ENCODE data around the gene GFRA1.

Gene GFRA1

DNA sequence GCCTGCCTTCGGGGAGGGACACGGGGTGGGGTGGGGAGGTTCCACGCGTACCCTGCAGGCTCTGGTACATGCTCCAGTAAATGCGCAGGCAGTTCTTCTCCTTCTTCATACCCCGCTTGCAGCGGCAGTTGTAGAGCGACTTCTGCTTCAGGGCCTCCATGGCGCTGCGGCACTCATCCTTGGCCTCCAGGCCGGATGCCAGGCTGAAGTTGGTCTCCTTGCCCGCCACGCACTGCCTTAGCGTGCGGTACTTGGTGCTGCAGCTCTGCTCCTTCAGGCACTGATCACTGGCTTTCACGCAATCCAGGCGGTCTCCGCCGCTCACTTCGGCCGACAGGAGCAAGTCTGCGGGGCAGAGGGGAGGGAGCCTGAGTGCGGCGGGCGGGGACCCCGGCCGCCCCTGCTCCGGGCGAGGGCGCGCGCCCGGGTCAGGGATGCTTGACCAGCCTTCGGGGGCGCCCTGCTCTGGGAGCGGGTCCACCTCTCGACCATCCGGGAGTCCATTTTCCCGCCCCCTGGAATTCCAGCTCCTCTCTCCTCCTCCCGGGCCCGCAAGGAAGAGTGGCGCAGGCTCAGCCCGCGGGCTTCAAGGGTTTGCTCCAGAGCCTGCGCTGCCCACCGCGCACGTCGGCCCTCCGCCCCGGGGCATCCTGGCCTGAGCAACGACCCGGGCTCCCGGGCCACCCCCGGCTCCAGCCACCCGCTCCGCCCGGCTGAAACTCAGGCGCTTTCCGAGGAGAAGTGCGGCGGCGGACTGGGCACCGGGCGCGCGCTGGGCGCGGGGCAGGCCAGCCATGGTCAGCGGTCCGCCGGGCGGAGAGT, 2.0 kb downstream of the GFRA1 start:
- no peak for DNase-seq

DNA sequence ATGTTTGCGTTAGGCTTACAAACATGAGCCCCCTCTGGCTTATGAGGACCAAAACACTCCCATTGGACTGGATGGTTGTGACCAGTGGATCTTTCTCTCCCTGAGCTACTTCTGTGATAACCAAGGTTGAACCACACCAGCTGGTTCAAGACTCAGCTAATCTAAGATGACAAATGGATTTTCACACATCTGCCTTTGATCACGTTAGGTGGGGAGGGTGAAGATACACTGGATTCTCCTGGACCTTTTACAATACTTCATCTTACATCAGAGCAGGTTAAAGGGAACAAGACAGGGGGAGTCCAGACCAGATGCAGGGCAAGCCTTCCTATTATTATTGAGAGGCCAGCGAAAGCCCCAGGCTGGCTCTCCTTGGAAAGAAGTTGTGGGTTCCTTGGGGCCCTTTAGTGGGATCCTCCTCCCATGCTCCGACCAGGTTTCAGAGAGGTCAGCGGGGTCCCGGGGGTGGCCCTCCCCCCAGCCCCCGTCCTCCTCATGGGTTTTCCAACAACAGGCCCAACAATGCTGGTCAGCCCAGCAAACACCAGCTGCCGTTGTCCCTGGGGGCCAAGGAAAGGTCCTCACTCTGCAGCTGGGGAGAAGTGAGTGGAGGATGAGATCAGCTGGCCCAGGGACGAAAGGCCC, 2.8 kb downstream of the GFRA1 start:
- no peak for DNase-seq

DNA sequence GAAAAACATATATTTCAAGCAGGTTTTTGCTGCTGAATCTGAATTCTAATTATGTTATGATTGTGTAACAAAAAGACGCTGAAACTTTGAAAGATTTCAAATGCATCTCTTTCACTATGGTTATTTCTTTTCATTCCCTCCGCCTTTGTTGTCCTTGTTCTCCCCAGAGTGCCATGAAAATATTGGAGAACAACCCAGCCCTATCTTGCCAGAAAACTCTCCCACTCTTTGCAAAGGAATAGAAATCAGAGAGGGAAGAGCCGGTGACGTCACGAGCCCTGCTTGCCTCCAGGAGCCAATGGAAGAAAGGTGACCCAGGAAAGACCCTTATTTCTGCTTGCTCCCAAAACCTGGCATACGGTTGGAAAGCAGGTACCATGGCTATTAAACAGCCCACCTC, 3.4 kb downstream of the GFRA1 start:
- DNase-seq = no peak

DNA sequence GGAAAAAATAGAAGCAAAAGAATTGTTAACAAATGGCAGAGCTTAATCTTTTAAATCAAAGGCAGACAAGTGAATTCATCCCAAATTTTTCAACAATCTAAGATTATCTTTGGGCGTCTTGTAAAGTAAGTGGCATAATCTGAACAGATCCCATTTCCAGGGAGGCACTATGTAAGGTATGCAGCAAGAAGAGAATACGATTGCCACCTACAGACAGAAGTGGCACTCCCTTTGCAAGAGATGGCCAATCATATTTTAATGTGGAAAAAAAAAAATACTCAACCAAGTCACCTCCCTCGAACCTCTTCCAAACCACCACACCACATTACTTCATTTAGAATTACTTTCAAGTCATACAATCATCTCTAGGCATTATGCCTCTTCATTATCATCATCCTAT, 4.0 kb downstream of the GFRA1 start:
- DNase-seq = no peak

- no peak for DNase-seq
Measured at GRCh38 chr10:116265686-116266085, 7.3 kb downstream of the GFRA1 start.

DNA sequence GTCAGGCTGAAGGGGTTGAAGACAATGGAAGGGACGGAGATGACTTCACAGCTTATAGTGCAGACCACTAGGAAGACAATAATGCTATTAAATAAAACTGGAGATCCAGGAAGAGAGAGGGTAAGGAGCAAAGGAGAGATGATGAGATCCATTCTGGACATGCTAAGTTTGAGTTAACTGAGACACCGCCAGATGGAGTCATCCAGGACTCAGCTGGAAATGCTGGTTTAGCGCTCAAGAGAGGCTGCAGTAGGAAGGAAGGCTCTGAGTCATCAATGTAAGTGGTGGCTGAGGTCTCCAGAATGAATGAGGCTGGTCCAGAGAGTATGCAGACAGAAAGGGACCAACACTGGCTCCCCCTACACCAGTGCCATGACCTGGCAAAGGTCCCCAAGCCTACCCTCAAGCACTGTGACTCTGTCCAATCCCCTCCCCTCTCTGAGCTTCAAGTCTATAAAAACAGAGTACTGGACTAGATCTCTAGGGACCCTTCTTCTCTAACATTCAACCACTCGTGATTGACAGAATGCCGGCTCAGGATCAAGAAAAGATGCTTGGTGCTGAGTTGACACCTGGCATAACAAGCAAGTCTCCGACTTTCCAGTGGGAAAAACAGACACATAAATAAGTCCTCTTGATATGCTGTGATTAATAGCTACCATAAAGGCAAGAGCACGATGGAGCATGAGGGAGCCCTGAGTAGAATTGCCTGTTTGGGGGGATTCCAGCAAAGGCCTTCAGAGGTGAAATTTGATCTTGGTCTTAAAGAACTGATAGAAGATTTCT, 8.9 kb downstream of the GFRA1 start:
- no peak for DNase-seq

DNA sequence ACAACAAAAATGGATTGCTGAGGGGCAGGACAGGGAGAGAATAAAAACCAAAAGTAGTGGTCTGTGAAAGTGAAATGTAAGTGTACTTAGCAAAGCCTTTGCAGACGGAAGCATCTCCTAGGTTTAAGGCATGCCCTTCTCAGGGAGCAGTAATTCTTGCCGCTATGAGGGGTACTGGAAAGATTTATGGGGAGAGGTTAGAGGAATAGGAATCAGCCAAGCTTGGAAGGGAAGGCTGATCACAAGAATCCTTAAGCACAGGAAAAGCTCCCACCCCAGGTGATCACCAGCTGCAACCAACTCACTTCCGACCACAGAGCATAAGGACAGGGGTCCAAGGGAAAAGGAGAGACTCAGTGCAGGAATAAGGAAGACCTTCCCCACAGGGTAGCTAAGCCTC, 10.3 kb downstream of the GFRA1 start:
- no peak for DNase-seq

- DNase-seq = no peak
Measured at GRCh38 chr10:116260599-116260998, 12.4 kb downstream of the GFRA1 start.

- no peak for DNase-seq
Measured at GRCh38 chr10:116259638-116260037, 13.4 kb downstream of the GFRA1 start.

DNA sequence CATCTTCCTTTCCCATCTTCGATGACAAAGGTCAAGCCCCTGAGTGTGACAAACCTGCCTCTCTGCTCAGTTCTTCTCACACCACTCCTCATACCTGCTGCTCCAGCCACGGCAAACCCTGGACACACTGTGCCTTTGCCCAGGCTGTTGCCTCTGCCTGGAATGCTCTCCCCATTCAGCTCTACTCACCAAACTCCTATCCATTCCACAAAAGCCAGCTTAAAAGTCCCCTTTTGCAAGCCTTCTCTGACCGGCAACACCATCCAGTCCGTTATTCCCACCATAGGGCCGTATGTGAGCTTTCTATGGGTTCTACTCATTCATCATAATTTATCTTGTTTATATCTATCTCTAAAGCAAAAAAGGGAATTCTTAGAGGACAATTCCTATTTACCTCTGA, 15.2 kb downstream of the GFRA1 start:
- no peak for DNase-seq

GRCh38 chr10:116256752-116257259, 16.2 kb downstream of the GFRA1 start:
- no peak for DNase-seq

GRCh38 chr10:116255886-116256751, 16.9 kb downstream of the GFRA1 start:
- no peak for DNase-seq

DNA sequence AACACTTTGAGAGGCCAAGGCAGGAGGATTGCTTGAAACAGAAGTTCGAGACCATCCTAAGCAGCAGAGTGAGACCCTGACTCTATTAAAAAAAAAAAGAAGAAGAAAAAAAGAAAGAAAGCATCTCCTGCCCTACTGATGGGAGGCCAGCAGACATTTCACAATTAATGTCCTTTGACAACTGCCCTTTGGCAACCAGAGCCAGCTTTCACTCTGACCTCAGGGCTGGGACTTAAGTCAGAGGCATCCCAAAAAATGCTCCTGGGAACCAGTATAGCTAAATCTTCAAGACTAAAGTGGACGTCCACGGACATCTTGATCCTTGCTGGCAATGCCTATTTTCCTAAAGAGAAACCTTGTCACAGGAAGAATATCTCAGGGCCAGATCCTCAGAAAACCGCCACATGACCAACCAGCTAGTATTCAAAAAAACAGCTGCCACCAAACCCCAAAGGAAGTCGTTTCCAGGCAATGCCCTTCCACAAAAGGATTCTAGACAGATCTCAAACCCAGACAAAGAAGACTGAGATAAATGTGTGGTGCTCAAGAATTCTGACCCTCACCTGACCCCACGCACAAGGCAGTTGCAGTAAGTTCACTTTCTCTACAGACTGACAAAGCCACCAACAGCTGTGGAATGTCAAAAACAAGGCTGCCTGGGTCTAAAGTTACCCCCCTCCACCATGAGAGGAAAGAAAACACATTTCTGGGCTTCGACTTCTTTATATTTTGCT, 18.4 kb downstream of the GFRA1 start:
- DNase-seq = no peak

DNA sequence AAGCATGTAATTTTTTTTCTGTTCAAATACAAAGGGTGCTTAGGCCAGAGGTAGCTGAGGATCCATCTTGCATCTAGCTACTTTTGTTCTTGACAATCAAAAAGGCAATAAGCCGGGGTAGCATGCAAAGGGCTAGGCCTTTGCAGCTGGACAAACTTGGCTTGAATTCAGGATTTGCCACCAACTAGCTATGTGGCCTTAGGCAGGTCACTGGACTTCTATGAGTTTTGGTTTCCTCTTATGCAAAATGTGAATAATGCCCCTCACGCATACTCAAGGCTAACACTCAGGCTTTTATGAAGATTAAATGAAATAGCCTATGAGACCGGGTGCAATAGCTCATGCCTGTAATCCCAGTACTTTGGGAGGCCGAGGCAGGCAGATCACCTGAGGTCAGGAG, 19.3 kb downstream of the GFRA1 start:
- no peak for DNase-seq

- no peak for DNase-seq
Measured at GRCh38 chr10:116251602-116252395, 21.2 kb downstream of the GFRA1 start.

DNA sequence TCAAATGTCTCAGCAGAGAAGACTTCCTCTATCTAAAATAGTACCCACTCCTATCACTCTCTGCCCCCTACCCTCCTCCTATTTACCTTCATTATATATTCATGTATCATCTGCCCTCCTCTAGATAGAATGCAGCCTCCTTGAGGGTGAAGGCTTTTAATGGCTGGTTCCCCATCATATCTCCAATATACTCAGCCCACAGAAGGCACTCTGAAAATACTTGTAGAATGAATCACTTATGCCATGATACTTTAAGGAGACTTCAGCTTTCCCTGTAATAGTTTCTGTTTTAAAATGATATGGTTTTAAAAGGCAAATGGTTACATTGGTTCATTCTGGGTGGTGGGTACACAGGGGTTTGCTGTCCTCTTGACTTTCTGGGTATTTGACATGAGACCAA, 25.3 kb downstream of the GFRA1 start:
- no peak for DNase-seq

- DNase-seq = no peak
Measured at GRCh38 chr10:116246263-116246662, 26.7 kb downstream of the GFRA1 start.

GRCh38 chr10:116245156-116245555, 27.9 kb downstream of the GFRA1 start:
- no peak for DNase-seq

DNA sequence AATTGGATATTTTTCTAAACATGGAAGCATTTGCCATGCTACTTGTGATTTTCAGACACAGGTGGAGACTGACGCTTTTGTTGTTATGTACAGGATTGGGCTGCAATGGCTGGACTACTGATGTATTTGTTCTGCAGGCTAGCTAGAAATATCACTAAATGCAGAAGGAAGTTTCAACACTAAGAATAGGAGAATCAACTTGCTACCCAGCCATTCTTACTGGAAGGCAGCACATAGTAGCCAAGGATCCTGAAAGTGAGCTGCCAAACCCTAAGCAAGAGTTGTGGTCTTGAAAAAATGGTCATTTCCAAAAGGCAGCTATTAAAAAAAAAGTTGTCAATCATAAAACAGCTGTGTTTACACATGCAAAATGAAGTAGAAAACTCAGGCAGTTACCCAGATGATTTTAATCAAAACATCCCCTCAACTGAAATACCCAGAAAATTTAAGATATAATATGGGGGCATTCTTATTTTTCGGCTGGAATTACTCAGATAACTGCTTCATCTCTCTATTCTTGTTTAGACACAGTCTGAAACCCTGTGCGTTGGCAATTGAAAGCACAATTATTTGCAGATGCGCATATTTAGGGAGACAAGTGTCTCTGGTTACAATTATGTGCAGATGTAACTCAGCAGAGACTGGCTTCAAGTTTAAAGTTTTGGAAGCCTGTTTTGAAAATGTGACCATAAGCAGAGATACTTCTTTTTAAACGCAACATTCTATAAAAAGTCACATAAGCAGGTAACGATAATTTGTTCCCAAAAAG, 31.2 kb downstream of the GFRA1 start:
- DNase-seq = no peak

DNA sequence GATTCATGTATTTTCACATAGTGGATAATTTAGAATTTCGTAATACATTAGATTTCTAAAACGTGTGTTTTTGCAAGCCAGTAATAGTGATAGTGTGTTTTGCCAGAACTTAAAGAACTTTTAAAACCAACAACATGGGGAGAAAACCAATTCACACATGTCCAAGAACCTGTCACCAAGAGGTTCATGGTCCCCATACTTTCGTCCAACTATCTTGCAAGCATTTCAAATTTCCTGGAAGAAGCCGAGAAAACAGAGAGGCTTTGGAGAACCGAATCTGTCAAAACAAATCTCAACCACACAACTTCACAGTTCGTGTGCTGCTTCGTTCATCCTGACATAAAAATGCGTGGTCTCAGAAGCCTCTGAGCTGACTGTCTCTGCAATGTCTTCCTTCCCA, 31.9 kb downstream of the GFRA1 start:
- no peak for DNase-seq

Data from inflammatory macrophage (primary cell).